K562 (cell line): ENCODE results near the gene PDE6B.
"Not testable (repeated sequence)": the region's sequence is repeated elsewhere in the genome, so short reads cannot be mapped to it uniquely, and the experiment has no call there.

Experiments
- FOXA1 ChIP-seq: fragments of 450-650 bp; IDR thresholded peaks from 2 replicates; pipeline ENCODE4 v1.6.1; 2016; ENCODE audit warnings: mild to moderate bottlenecking, borderline replicate concordance
- GABPA ChIP-seq: fragments of 200-800 bp; sonication (Bioruptor generic); conservative IDR thresholded peaks from 2 replicates; pipeline ENCODE4 v1.6.1; 2016; ENCODE audit warnings: low read depth, missing genetic modification characterization, missing compliant biosample characterization
- JUN ChIP-seq, 2 experiments: sonication (generic) in 1 of 2; formaldehyde crosslinking in 1 of 2; IDR thresholded peaks; 2 replicates each; pipeline versions ENCODE4 v1.6.1 to v1.8.0; 2012 to 2022; ENCODE audit warnings: borderline replicate concordance in 2 of 2, mild to moderate bottlenecking in 2 of 2, improper control_type of control experiment in 1 of 2, low read depth in 1 of 2, low read length in 1 of 2, missing genetic modification reagents in 1 of 2
- MTA3 ChIP-seq: fragments of 450-650 bp; formaldehyde crosslinking; IDR thresholded peaks from 2 replicates; pipeline ENCODE4 v1.6.1; 2017; ENCODE audit warnings: mild to moderate bottlenecking, borderline replicate concordance
- POLR2A ChIP-seq: fragments of 450-650 bp; conservative IDR thresholded peaks from 2 replicates; pipeline ENCODE4 v1.6.1; 2016
- SIN3A ChIP-seq, 2 experiments: fragments of 150-350 bp in 1 of 2; IDR thresholded peaks; 2 replicates each; pipeline ENCODE4 v1.6.1; 2011 to 2016; ENCODE audit warnings: borderline replicate concordance in 2 of 2, low read depth in 2 of 2, low read length in 2 of 2, mild to moderate bottlenecking in 2 of 2, moderate library complexity in 2 of 2; ENCODE audit not compliant: control insufficient read depth in 1 of 2
- SMAD1 ChIP-seq: fragments of 150-350 bp; IDR thresholded peaks from 2 replicates; pipeline ENCODE4 v1.6.1; 2014; ENCODE audit warnings: low read length, low read depth; ENCODE audit not compliant: partially characterized antibody
- SNRNP70 ChIP-seq: fragments of 200-400 bp; formaldehyde crosslinking; optimal IDR thresholded peaks from 2 replicates; pipeline ENCODE3; 2017; ENCODE audit warnings: low read depth, low read length
- TCF7L2 ChIP-seq: fragments of 150-350 bp; IDR thresholded peaks from 2 replicates; pipeline ENCODE4 v1.6.1; 2016; ENCODE audit warnings: low read depth, mild to moderate bottlenecking, low read length, moderate library complexity
- TF ChIP-seq, protein P1 (sequence below): fragments of 150-350 bp; IDR thresholded peaks from 2 replicates; pipeline ENCODE4 v1.6.1; 2014; ENCODE audit warnings: low read depth, mild to moderate bottlenecking, low read length, borderline replicate concordance

DNA sequence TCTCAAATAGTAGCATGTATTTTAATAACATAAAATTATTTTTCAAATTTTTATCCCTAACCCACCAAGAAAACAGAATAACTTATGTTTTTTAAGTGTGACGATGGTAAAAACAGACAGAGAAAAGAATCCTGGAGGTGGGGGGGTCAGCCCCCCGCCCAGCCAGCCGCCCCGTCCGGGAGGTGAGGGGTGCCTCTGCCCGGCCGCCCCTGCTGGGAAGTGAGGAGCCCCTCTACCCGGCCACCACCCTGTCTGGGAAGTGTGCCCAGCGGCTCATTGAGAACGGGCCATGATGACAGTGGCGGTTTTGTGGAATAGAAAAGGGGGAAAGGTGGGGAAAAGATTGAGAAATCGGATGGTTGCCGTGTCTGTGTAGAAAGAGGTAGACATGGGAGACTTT, 33.2 kb upstream of the PDE6B start:
- TF ChIP-seq MTA3; FOXA1; TCF7L2; GABPA; SIN3A (IDR thresholded peaks at IDR 0.05; ENCODE audit: borderline replicate concordance in 2 of 2, control insufficient read depth in 1 of 2, low read depth in 2 of 2, low read length in 2 of 2); POLR2A; SMAD1; JUN (IDR thresholded peaks at IDR 0.05; ENCODE audit: borderline replicate concordance, low read depth, low read length); JUN (CRISPR knock-in tag; IDR thresholded peaks at IDR 0.05; ENCODE audit: borderline replicate concordance); SNRNP70: not testable (repeated sequence)
- TF ChIP-seq, protein P1, sequence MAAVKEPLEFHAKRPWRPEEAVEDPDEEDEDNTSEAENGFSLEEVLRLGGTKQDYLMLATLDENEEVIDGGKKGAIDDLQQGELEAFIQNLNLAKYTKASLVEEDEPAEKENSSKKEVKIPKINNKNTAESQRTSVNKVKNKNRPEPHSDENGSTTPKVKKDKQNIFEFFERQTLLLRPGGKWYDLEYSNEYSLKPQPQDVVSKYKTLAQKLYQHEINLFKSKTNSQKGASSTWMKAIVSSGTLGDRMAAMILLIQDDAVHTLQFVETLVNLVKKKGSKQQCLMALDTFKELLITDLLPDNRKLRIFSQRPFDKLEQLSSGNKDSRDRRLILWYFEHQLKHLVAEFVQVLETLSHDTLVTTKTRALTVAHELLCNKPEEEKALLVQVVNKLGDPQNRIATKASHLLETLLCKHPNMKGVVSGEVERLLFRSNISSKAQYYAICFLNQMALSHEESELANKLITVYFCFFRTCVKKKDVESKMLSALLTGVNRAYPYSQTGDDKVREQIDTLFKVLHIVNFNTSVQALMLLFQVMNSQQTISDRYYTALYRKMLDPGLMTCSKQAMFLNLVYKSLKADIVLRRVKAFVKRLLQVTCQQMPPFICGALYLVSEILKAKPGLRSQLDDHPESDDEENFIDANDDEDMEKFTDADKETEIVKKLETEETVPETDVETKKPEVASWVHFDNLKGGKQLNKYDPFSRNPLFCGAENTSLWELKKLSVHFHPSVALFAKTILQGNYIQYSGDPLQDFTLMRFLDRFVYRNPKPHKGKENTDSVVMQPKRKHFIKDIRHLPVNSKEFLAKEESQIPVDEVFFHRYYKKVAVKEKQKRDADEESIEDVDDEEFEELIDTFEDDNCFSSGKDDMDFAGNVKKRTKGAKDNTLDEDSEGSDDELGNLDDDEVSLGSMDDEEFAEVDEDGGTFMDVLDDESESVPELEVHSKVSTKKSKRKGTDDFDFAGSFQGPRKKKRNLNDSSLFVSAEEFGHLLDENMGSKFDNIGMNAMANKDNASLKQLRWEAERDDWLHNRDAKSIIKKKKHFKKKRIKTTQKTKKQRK = not testable (repeated sequence)
